A549 (cell line): ENCODE data around the gene SCN2B. TPM values are rescaled to one million over a fixed set of nuclear protein-coding genes. Genes with fewer than 3 reads are reported as not detected.

Experiments used
- ATAC-seq, 2 experiments: fragments of 200-7000 bp in 1 of 2; fragments of >200 bp in 1 of 2; cut with Nextera tagmentation in 1 of 2; cut with Tn5 transposase in 1 of 2; 3 replicates each; pipeline versions ENCODE4 v1.8.0 to v1.9.1; 2018 to 2020; ENCODE audit warnings: mild to moderate bottlenecking in 1 of 2, moderate library complexity in 1 of 2
- CTCF ChIA-PET: fragments of 300-600 bp; sonication (Branson Sonifier 250); formaldehyde crosslinking; extraction: SDS; loops from one replicate; lab custom pipeline; 2021; ENCODE audit warnings: antibody characterized with exemption, inconsistent platforms; lab: Yijun Ruan, JAX
- POLR2A ChIA-PET: fragments of 350-600 bp; formaldehyde crosslinking; extraction: SDS; loops from one replicate; lab custom pipeline; 2021; ENCODE audit warnings: antibody characterized with exemption, inconsistent platforms; lab: Yijun Ruan, JAX
- DNase-seq, 2 experiments: peaks; one replicate each; pipeline versions ENCODE4 v3.0.0 to v3.0.0-alpha.2; 2011 to 2016; ENCODE audit warnings: low read depth in 1 of 2, low spot score in 1 of 2
- FAIRE-seq: peaks from 2 replicates; lab custom pipeline; 2011; peaks lifted over from hg19 to GRCh38; lab: Jason Lieb, UNC
- H3K27ac ChIP-seq, 2 experiments: fragments of >200 bp; sonication (Bioruptor Twin); formaldehyde crosslinking; 3 replicates each; pipeline ENCODE4 v1.5.1; 2016 to 2017
- H3K4me1 ChIP-seq: fragments of >200 bp; sonication (Bioruptor Twin); formaldehyde crosslinking; 3 replicates; pipeline ENCODE4 v1.6.1; 2016
- H3K4me2 ChIP-seq: fragments of >200 bp; sonication (Bioruptor Twin); formaldehyde crosslinking; 3 replicates; pipeline ENCODE4 v1.6.1; 2016
- H3K4me3 ChIP-seq: fragments of >200 bp; sonication (Bioruptor Twin); formaldehyde crosslinking; 3 replicates; pipeline ENCODE4 v1.5.1; 2016
- H3K9me3 ChIP-seq: fragments of >200 bp; sonication (Bioruptor Twin); formaldehyde crosslinking; 3 replicates; pipeline ENCODE4 v1.6.1; 2016
- CEBPB ChIP-seq, 2 experiments: fragments of >200 bp in 1 of 2; sonication (Bioruptor Twin) in 1 of 2; formaldehyde crosslinking in 1 of 2; IDR thresholded peaks; 2 replicates each; pipeline ENCODE4 v1.6.1; 2012 to 2016
- CHD4 ChIP-seq: fragments of 200-600 bp; sonication (generic); IDR thresholded peaks from 2 replicates; pipeline ENCODE4 v1.6.1; 2016; ENCODE audit warnings: antibody characterized with exemption, mild to moderate bottlenecking, borderline replicate concordance
- FOSB ChIP-seq: fragments of 250-450 bp; sonication (Bioruptor Pico); IDR thresholded peaks from 2 replicates; pipeline ENCODE4 v1.5.0; 2020; ENCODE audit warnings: mild to moderate bottlenecking, moderate library complexity
- FOSL2 ChIP-seq, 2 experiments: fragments of 450-650 bp in 1 of 2; fragments of >200 bp in 1 of 2; sonication (Bioruptor Twin) in 1 of 2; formaldehyde crosslinking; IDR thresholded peaks; 2 replicates each; pipeline versions ENCODE4 v1.5.0 to v1.6.1; 2016 to 2020; ENCODE audit warnings: mild to moderate bottlenecking in 1 of 2, moderate library complexity in 1 of 2
- HOXA7 ChIP-seq: fragments of 250-450 bp; sonication (Bioruptor Pico); IDR thresholded peaks from 2 replicates; pipeline ENCODE4 v1.5.0; 2020; ENCODE audit warnings: mild to moderate bottlenecking, moderate library complexity
- HOXB13 ChIP-seq: fragments of 250-450 bp; sonication (Bioruptor Pico); IDR thresholded peaks from 2 replicates; pipeline ENCODE4 v1.5.0; 2020; ENCODE audit warnings: low read depth, mild to moderate bottlenecking, moderate library complexity
- MAFK ChIP-seq: fragments of 450-650 bp; IDR thresholded peaks from 2 replicates; pipeline ENCODE4 v1.6.1; 2014; ENCODE audit not compliant: partially characterized antibody
- MAZ ChIP-seq: fragments of 150-350 bp; IDR thresholded peaks from 2 replicates; pipeline ENCODE4 v1.6.1; 2014; ENCODE audit warnings: antibody characterized with exemption, low read depth, low read length, borderline replicate concordance
- NFE2L2 ChIP-seq: fragments of 150-350 bp; conservative IDR thresholded peaks from 2 replicates; pipeline ENCODE4 v1.6.1; 2014; ENCODE audit warnings: low read length
- NPAS2 ChIP-seq: fragments of 250-450 bp; sonication (Bioruptor Pico); IDR thresholded peaks from 2 replicates; pipeline ENCODE4 v1.8.0; 2022; ENCODE audit warnings: mild to moderate bottlenecking, moderate library complexity, borderline replicate concordance
- RARB ChIP-seq: fragments of 250-450 bp; sonication (Bioruptor Pico); IDR thresholded peaks from 2 replicates; pipeline ENCODE4 v1.8.0; 2021; ENCODE audit warnings: mild to moderate bottlenecking, moderate library complexity
- RFX5 ChIP-seq: fragments of 450-650 bp; IDR thresholded peaks from 2 replicates; pipeline ENCODE4 v1.7.1; 2014; ENCODE audit warnings: antibody characterized with exemption, mild to moderate bottlenecking, moderate library complexity
- RNF2 ChIP-seq: fragments of 200-600 bp; sonication (generic); IDR thresholded peaks from 2 replicates; pipeline ENCODE4 v1.6.1; 2016; ENCODE audit warnings: low read depth, mild to moderate bottlenecking, antibody characterized with exemption, moderate library complexity, borderline replicate concordance
- TFCP2L1 ChIP-seq: fragments of 250-450 bp; sonication (Bioruptor Pico); IDR thresholded peaks from 2 replicates; pipeline ENCODE4 v1.5.0; 2021; ENCODE audit warnings: mild to moderate bottlenecking
- USF2 ChIP-seq: fragments of 450-650 bp; IDR thresholded peaks from 2 replicates; pipeline ENCODE4 v1.6.1; 2014; ENCODE audit warnings: antibody characterized with exemption
- ZSCAN20 ChIP-seq: fragments of 250-450 bp; sonication (Bioruptor Pico); IDR thresholded peaks from 2 replicates; pipeline ENCODE4 v1.8.0; 2022; ENCODE audit warnings: mild to moderate bottlenecking, moderate library complexity
- WGBS: methylation state at CpG from one replicate; pipeline ENCODE4 v1.1.6; 2017; ENCODE audit errors: missing lambda C conversion rate; 5-methylcytosine and 5-hydroxymethylcytosine counted together
- polyA plus RNA-seq, 4 experiments: library from polyadenylated mRNA; depleted of rRNA in 3 of 4; stranded (reverse); fragments of >200 nt; fragmentation: RNase III in 1 of 4; extraction: RNeasy Plus Mini Kit Qiagen cat#74134 plus additional on column Dnase treatment in 1 of 4; gene quantifications; 2 replicates in 3 of 4; 3 replicates in 1 of 4; pipeline ENCODE4 v1.2.3, GENCODE V29; 2011 to 2017
- TF ChIP-seq, protein P1 (sequence below): IDR thresholded peaks from 2 replicates; pipeline ENCODE4 v1.6.1; 2012
- TF ChIP-seq, protein P2 (sequence below): fragments of 200-600 bp; sonication (generic); IDR thresholded peaks from 2 replicates; pipeline ENCODE4 v1.6.1; 2016; ENCODE audit warnings: antibody characterized with exemption, mild to moderate bottlenecking, moderate library complexity
- TF ChIP-seq, protein P3 (sequence below): fragments of >200 bp; sonication (Bioruptor Twin); formaldehyde crosslinking; IDR thresholded peaks from 3 replicates; pipeline ENCODE4 v1.6.1; 2016
- TF ChIP-seq, protein P4 (sequence below): fragments of 250-450 bp; sonication (Bioruptor Pico); IDR thresholded peaks from 2 replicates; pipeline ENCODE4 v1.5.0; 2021; ENCODE audit warnings: mild to moderate bottlenecking, moderate library complexity, borderline replicate concordance

The SCN2B gene
- polyA plus RNA-seq, 2 of the 4 experiments (the other 2 are of a cell fraction), result not detected

GRCh38 chr11:118200901-118201680 lies 24.7 kb upstream of the SCN2B start:
- WGBS, result 62% methylated on average over 9 of the region's 9 CpGs
- Histone ChIP-seq H3K4me2 (no peak overlapping the region), H3K9me3 (no peaks in the 10 kb centered on the region), H3K27ac (no peak overlapping the region), H3K4me1 (no peaks in the 10 kb centered on the region), H3K4me3 (no peak overlapping the region)
- DNase-seq, result no peak
- TF ChIP-seq RARB (CRISPR knock-in tag) (no peak), HOXA7 (no peak), HOXB13 (CRISPR knock-in tag) (no peak), TFCP2L1 (no peak), CEBPB (IDR thresholded peaks at IDR 0.05) (no peak), FOSL2 (IDR thresholded peaks at IDR 0.05) (no peak), FOSL2 (CRISPR knock-in tag; IDR thresholded peaks at IDR 0.05) (no peak), ZSCAN20 (no peak), MAZ (no peak), NFE2L2 (no peak), NPAS2 (no peak), USF2 (no peak), RFX5 (no peak), FOSB (CRISPR knock-in tag) (no peak), MAFK (no peak), CHD4 (no peak)
- TF ChIP-seq, protein P1, sequence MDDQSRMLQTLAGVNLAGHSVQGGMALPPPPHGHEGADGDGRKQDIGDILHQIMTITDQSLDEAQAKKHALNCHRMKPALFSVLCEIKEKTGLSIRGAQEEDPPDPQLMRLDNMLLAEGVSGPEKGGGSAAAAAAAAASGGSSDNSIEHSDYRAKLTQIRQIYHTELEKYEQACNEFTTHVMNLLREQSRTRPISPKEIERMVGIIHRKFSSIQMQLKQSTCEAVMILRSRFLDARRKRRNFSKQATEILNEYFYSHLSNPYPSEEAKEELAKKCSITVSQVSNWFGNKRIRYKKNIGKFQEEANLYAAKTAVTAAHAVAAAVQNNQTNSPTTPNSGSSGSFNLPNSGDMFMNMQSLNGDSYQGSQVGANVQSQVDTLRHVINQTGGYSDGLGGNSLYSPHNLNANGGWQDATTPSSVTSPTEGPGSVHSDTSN, result no peak
- TF ChIP-seq, protein P2, sequence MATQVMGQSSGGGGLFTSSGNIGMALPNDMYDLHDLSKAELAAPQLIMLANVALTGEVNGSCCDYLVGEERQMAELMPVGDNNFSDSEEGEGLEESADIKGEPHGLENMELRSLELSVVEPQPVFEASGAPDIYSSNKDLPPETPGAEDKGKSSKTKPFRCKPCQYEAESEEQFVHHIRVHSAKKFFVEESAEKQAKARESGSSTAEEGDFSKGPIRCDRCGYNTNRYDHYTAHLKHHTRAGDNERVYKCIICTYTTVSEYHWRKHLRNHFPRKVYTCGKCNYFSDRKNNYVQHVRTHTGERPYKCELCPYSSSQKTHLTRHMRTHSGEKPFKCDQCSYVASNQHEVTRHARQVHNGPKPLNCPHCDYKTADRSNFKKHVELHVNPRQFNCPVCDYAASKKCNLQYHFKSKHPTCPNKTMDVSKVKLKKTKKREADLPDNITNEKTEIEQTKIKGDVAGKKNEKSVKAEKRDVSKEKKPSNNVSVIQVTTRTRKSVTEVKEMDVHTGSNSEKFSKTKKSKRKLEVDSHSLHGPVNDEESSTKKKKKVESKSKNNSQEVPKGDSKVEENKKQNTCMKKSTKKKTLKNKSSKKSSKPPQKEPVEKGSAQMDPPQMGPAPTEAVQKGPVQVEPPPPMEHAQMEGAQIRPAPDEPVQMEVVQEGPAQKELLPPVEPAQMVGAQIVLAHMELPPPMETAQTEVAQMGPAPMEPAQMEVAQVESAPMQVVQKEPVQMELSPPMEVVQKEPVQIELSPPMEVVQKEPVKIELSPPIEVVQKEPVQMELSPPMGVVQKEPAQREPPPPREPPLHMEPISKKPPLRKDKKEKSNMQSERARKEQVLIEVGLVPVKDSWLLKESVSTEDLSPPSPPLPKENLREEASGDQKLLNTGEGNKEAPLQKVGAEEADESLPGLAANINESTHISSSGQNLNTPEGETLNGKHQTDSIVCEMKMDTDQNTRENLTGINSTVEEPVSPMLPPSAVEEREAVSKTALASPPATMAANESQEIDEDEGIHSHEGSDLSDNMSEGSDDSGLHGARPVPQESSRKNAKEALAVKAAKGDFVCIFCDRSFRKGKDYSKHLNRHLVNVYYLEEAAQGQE, result no peak
- ChIA-PET CTCF (interaction anchor here (1.2 kb wide), 2 partner anchors 13 to 287 kb away, joined by 3 to 4 read pairs; no protein-coding TSS in a partner anchor), POLR2A (no interaction called here)
- no peak for ATAC-seq
- no peak for FAIRE-seq

DNA sequence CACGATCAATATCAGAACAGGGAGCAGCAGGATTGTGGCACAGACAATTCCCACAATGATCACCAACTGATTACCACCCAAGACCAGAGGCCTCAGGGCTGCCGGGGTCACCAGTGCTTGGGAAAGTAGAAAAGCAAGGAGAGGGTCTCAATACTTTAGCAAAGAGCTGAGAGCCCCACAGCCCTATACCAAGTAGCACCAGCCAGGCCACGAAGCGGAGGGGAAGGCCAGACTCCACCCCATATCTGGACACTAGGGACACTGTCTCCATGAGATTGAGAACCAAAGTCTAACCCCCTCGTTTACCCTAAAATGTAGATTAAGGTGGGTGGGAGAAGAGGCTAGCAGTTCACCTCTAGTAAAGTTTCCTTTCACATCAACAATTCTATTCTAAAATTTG lies 24.1 kb upstream of the SCN2B start:
- Histone ChIP-seq H3K27ac (no peak overlapping the region), H3K9me3 (no peaks in the 10 kb centered on the region), H3K4me3 (no peak overlapping the region)
- DNase-seq (no peak), ATAC-seq (no peak), FAIRE-seq (no peak)
- ChIA-PET CTCF (no interaction called here), POLR2A (no interaction called here)
- TF ChIP-seq, protein P3, sequence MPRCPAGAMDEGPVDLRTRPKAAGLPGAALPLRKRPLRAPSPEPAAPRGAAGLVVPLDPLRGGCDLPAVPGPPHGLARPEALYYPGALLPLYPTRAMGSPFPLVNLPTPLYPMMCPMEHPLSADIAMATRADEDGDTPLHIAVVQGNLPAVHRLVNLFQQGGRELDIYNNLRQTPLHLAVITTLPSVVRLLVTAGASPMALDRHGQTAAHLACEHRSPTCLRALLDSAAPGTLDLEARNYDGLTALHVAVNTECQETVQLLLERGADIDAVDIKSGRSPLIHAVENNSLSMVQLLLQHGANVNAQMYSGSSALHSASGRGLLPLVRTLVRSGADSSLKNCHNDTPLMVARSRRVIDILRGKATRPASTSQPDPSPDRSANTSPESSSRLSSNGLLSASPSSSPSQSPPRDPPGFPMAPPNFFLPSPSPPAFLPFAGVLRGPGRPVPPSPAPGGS, result no peak
- no peak for TF ChIP-seq RNF2
- TF ChIP-seq, protein P4, sequence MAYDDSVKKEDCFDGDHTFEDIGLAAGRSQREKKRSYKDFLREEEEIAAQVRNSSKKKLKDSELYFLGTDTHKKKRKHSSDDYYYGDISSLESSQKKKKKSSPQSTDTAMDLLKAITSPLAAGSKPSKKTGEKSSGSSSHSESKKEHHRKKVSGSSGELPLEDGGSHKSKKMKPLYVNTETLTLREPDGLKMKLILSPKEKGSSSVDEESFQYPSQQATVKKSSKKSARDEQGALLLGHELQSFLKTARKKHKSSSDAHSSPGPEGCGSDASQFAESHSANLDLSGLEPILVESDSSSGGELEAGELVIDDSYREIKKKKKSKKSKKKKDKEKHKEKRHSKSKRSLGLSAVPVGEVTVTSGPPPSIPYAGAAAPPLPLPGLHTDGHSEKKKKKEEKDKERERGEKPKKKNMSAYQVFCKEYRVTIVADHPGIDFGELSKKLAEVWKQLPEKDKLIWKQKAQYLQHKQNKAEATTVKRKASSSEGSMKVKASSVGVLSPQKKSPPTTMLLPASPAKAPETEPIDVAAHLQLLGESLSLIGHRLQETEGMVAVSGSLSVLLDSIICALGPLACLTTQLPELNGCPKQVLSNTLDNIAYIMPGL (CRISPR knock-in tag), result no peak
- TF ChIP-seq, all 56 proteins: peak for 0
- 43% methylated on average over 5 of the region's 5 CpGs for WGBS
- Histone ChIP-seq H3K4me1 (peaks cover 4% of the 10 kb centered on the region; the same call in 2 of the 3 replicates), H3K4me2 (no peak overlapping the region)
